Measurements from ENCODE around the gene PNPLA1.

PNPLA1 gene

GRCh38 chr6:36285797-36286196 is 15.9 kb downstream of the PNPLA1 start:
- no peak for DNase-seq

- DNase-seq, result no peak
Observed at GRCh38 chr6:36286858-36287257, 17.0 kb downstream of the PNPLA1 start.

- DNase-seq, result no peak
Observed at GRCh38 chr6:36289281-36289878, 19.5 kb downstream of the PNPLA1 start.

- DNase-seq, result no peak
Observed at GRCh38 chr6:36290668-36291620, 21.1 kb downstream of the PNPLA1 start.

GRCh38 chr6:36292170-36292569 is 22.3 kb downstream of the PNPLA1 start:
- no peak for DNase-seq

GRCh38 chr6:36296240-36296639 is 26.4 kb downstream of the PNPLA1 start:
- no peak for DNase-seq

- no peak for DNase-seq
Observed at GRCh38 chr6:36297051-36297450, 27.2 kb downstream of the PNPLA1 start.

GRCh38 chr6:36297511-36297910 is 27.7 kb downstream of the PNPLA1 start:
- DNase-seq, result no peak

GRCh38 chr6:36298027-36298426 is 28.2 kb downstream of the PNPLA1 start:
- DNase-seq, result no peak

- no peak for DNase-seq
Observed at GRCh38 chr6:36301085-36301658, 31.3 kb downstream of the PNPLA1 start.

GRCh38 chr6:36301781-36302180 is 31.9 kb downstream of the PNPLA1 start:
- no peak for DNase-seq

GRCh38 chr6:36302227-36302976 is 32.5 kb downstream of the PNPLA1 start:
- peak; percentile 66 to 85 for DNase-seq

GRCh38 chr6:36305885-36306284 is 36.0 kb downstream of the PNPLA1 start:
- no peak for DNase-seq

- no peak for DNase-seq
Observed at GRCh38 chr6:36306375-36306774, 36.5 kb downstream of the PNPLA1 start.

- DNase-seq, result no peak
Observed at GRCh38 chr6:36308514-36308913, 38.7 kb downstream of the PNPLA1 start.

- no peak for DNase-seq
Observed at GRCh38 chr6:36309203-36309602, 39.3 kb downstream of the PNPLA1 start.

- no peak for DNase-seq
Observed at GRCh38 chr6:36309900-36310299, 40.0 kb downstream of the PNPLA1 start.

- no peak for DNase-seq
Observed at GRCh38 chr6:36312854-36313648, 43.2 kb downstream of the PNPLA1 start.

- DNase-seq, result no peak
Observed at GRCh38 chr6:36313649-36313936, 43.7 kb downstream of the PNPLA1 start.

- no peak for DNase-seq
Observed at GRCh38 chr6:36314221-36315014, 44.6 kb downstream of the PNPLA1 start.

- DNase-seq, result no peak
Observed at GRCh38 chr6:36315921-36316320, 46.1 kb downstream of the PNPLA1 start.

- DNase-seq, result no peak
Observed at GRCh38 chr6:36317623-36318022, 47.8 kb downstream of the PNPLA1 start.

Data from SW 1271 (cell line).